ENCODE measurements around the gene PLOD3. TPM values are rescaled to one million over a fixed set of nuclear protein-coding genes. Genes with fewer than 3 reads are reported as not detected.

Gene PLOD3
- total RNA-seq, 1 experiment from 2014 or later, result 74.5 TPM

DNA sequence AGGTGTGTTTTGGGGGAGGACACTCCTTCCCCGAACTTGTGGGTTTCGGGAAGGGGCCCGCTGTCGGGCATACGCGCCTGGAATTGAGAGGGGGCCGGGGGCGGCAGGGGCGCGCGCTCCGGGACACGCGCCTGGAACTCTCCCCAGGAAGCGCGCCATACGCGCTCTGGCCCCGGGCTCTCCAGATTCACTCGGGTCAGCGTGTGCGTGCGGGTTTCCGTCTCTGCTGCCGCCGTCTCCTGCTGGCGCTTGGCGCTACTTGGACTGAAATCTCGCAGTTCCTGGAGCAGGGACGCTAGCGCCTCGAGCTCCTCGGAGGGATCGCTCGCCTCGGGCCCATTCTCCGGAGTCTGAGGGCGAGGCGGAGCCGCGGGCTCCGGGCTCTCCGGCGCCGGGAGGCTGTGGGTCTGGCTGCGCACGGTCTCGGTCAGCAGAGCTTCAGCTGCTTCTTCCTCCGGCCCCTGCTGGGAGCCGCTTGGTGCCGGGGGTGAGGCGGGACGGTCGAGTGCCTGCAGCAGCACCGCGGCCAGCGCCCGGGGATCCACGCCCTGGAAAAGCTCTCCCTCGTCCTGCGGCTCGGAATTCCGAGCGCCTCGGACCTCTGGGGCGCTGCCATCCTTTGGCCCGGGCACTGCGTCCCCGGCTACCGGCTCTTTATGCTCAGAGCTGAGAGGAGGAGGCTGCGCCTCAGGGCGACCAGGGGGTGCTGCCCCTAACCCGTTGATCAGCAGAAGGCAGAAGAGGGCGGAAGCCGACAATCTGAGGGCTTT lies 53.1 kb downstream of the PLOD3 start:
- no peak overlapping the region for H3K4ac ChIP-seq (ENCODE audit: low read depth, low read length)
- H3K36me3 Mint-ChIP-seq (ENCODE audit: insufficient read depth in 1 of 3, low read depth in 3 of 3), result peaks cover 0 to 7% (median 4%) of the 10 kb centered on the region in 3 experiments; a peak in 3 of 7 replicates
- peaks cover 53 to 70% of the 10 kb centered on the region in 2 experiments for H3K4me1 Mint-ChIP-seq
- H3K9me3 ChIP-seq (ENCODE audit: control insufficient read depth, low read depth, low read length), result no peaks in the 10 kb centered on the region
- no peak overlapping the region for H2AFZ ChIP-seq (ENCODE audit: low read length)
- no peak overlapping the region for H2BK120ac ChIP-seq (ENCODE audit: low read depth, low read length, poor library complexity, severe bottlenecking)
- no peaks in the 10 kb centered on the region for H3K9me3 Mint-ChIP-seq
- no peaks in the 10 kb centered on the region for H3K79me1 ChIP-seq (ENCODE audit: insufficient read depth, low read depth, low read length, poor library complexity, severe bottlenecking)
- no peak overlapping the region for H2BK12ac ChIP-seq (ENCODE audit: insufficient read length, low read depth, low read length)
- H4K91ac ChIP-seq (ENCODE audit: insufficient read length, low read depth, low read length), result no peak overlapping the region
- no peak overlapping the region for H3K23ac ChIP-seq (ENCODE audit: insufficient read length, low read depth, low read length)
- H2BK5ac ChIP-seq (ENCODE audit: insufficient read length, low read length), result no peak overlapping the region
- H3K79me2 ChIP-seq (ENCODE audit: insufficient read depth, low read length), result no peaks in the 10 kb centered on the region
- H3K4me1 ChIP-seq (ENCODE audit: insufficient read depth, low read length), result peaks cover 16% of the 10 kb centered on the region; the same call in 1 of the 2 replicates
- no peak overlapping the region for H3K18ac ChIP-seq (ENCODE audit: insufficient read length, low read depth, low read length)
- no peak overlapping the region for H3K9ac ChIP-seq (ENCODE audit: extremely low read depth, insufficient read length, low read length)
- peak; percentile 82 for DNase-seq
- no peak overlapping the region for H3K14ac ChIP-seq (ENCODE audit: insufficient read depth, low read length)
- no peak overlapping the region for H2AK5ac ChIP-seq (ENCODE audit: insufficient read length, low read length)
- no peaks in the 10 kb centered on the region for H4K20me1 ChIP-seq (ENCODE audit: control insufficient read depth, insufficient read depth, insufficient read length)
- H3K27me3 Mint-ChIP-seq (ENCODE audit: low read depth), result peaks cover 44% of the 10 kb centered on the region
- no peak overlapping the region for H2BK20ac ChIP-seq (ENCODE audit: low read depth, low read length, poor library complexity, severe bottlenecking)
- no CpG with 5 or more reads among the region's 75 CpGs for WGBS (ENCODE audit: extremely low coverage, insufficient read length, low lambda C conversion rate)
- no peak overlapping the region for H3K27ac Mint-ChIP-seq
- peaks cover 7% of the 10 kb centered on the region; the same call in 1 of the 2 replicates for H3K27me3 ChIP-seq (ENCODE audit: insufficient read depth, low read length)
- H4K5ac ChIP-seq (ENCODE audit: insufficient read length, low read depth, low read length), result no peak overlapping the region
- peaks cover 40% of the 10 kb centered on the region for H3K23me2 ChIP-seq (ENCODE audit: insufficient read length, low read depth, low read length, poor library complexity, severe bottlenecking)
- H3K27ac ChIP-seq (ENCODE audit: insufficient read length, low read depth, low read length), result no peak overlapping the region
- peak overlapping the region; percentile 82 to 87 for H3K4me3 Mint-ChIP-seq
- TF ChIP-seq, protein P1, sequence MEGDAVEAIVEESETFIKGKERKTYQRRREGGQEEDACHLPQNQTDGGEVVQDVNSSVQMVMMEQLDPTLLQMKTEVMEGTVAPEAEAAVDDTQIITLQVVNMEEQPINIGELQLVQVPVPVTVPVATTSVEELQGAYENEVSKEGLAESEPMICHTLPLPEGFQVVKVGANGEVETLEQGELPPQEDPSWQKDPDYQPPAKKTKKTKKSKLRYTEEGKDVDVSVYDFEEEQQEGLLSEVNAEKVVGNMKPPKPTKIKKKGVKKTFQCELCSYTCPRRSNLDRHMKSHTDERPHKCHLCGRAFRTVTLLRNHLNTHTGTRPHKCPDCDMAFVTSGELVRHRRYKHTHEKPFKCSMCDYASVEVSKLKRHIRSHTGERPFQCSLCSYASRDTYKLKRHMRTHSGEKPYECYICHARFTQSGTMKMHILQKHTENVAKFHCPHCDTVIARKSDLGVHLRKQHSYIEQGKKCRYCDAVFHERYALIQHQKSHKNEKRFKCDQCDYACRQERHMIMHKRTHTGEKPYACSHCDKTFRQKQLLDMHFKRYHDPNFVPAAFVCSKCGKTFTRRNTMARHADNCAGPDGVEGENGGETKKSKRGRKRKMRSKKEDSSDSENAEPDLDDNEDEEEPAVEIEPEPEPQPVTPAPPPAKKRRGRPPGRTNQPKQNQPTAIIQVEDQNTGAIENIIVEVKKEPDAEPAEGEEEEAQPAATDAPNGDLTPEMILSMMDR (conservative IDR thresholded peaks at IDR 0.05), result no peak
- H4K8ac ChIP-seq (replicated peaks; ENCODE audit: insufficient read length, low read depth, low read length), result no peak overlapping the region
- no peak overlapping the region for H3T11ph ChIP-seq (ENCODE audit: low read length)
- peak overlapping the region; percentile 65 for H3K4me2 ChIP-seq (ENCODE audit: insufficient read depth, insufficient read length, low read length)
- no peak overlapping the region for H2BK15ac ChIP-seq (ENCODE audit: low read depth, low read length)
- H3K56ac ChIP-seq (ENCODE audit: insufficient read length, low read depth, low read length), result no peak overlapping the region

Data from H9 (cell line).